Measurements from ENCODE around the gene ZNF320. TPM values are rescaled to one million over a fixed set of nuclear protein-coding genes. Genes with fewer than 3 reads are reported as not detected.

The ZNF320 gene
- polyA plus RNA-seq, 1 of the 3 experiments (the other 2 are of a cell fraction), result 6.9 TPM

DNA sequence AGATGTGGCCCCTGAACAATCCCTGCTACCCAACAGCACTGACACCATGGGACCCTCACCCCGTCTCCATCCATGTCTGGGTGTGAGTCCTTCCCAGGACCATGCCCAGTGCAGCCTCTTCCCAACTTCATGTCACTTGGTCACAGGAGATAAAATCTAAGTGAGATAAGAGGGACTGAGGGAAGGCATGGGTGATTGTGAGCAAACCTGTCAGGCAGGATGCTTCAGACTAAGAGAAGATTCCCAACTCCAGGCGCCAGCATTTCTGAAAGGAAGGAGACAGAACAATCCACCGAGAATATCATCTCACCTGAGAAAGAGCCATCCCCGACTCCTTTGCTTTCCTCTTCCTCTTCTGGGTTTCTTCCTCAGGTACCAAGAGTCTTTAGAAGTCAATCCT, 7.5 kb downstream of the ZNF320 start:
- no peaks in the 10 kb centered on the region for H3F3A ChIP-seq (replicated peaks; ENCODE audit: insufficient read depth)
- TF ChIP-seq SMC3 (IDR thresholded peaks at IDR 0.05; ENCODE audit: low read depth, low read length), result no peak
- no peak for TF ChIP-seq EZH2phosphoT487 (IDR thresholded peaks at IDR 0.05; ENCODE audit: borderline replicate concordance, low read depth)
- TF ChIP-seq JUND (IDR thresholded peaks at IDR 0.05), result no peak
- no peak for TF ChIP-seq GATA2 (CRISPR knock-in tag; IDR thresholded peaks at IDR 0.05)
- TF ChIP-seq USF1 (IDR thresholded peaks at IDR 0.05; ENCODE audit: borderline replicate concordance, low read depth), result no peak
- TF ChIP-seq, protein P1, sequence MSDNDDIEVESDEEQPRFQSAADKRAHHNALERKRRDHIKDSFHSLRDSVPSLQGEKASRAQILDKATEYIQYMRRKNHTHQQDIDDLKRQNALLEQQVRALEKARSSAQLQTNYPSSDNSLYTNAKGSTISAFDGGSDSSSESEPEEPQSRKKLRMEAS (IDR thresholded peaks at IDR 0.05; ENCODE audit: low read depth), result no peak
- TF ChIP-seq, protein P2, sequence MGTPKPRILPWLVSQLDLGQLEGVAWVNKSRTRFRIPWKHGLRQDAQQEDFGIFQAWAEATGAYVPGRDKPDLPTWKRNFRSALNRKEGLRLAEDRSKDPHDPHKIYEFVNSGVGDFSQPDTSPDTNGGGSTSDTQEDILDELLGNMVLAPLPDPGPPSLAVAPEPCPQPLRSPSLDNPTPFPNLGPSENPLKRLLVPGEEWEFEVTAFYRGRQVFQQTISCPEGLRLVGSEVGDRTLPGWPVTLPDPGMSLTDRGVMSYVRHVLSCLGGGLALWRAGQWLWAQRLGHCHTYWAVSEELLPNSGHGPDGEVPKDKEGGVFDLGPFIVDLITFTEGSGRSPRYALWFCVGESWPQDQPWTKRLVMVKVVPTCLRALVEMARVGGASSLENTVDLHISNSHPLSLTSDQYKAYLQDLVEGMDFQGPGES (IDR thresholded peaks at IDR 0.05; ENCODE audit: low read depth, low read length), result no peak
- no peak for TF ChIP-seq CHD2 (IDR thresholded peaks at IDR 0.05; ENCODE audit: low read length, partially characterized antibody)
- no peak for TF ChIP-seq EP300 (IDR thresholded peaks at IDR 0.05; ENCODE audit: borderline replicate concordance in 1 of 2, low read depth in 1 of 2, low read length in 1 of 2)
- peaks cover 18% of the 10 kb centered on the region for H3K79me2 ChIP-seq (ENCODE audit: insufficient read depth)
- POLR2A ChIA-PET, result no interaction called here
- no peak overlapping the region for H2AFZ ChIP-seq (ENCODE audit: low read depth)
- no peaks in the 10 kb centered on the region for H4K20me1 ChIP-seq (ENCODE audit: insufficient read depth)
- no peaks in the 10 kb centered on the region for H3K4me1 ChIP-seq (ENCODE audit: control insufficient read depth in 1 of 2, insufficient read depth in 2 of 2, low read depth in 1 of 2, low read length in 1 of 2)
- CTCF ChIA-PET, result no interaction called here
- no peaks in the 10 kb centered on the region for H3K27me3 ChIP-seq (ENCODE audit: insufficient read depth)
- H3K4me2 ChIP-seq, result no peak overlapping the region
- no peak for DNase-seq
- H3K4me3 ChIP-seq (ENCODE audit: low read depth in 2 of 2, low read length in 1 of 2), result no peak overlapping the region
- H3K27ac ChIP-seq (ENCODE audit: low read depth in 2 of 2, low read length in 1 of 2), result no peak overlapping the region
- no peaks in the 10 kb centered on the region for H3K9me3 ChIP-seq
- H3K9ac ChIP-seq, result no peak overlapping the region
- H3K36me3 ChIP-seq (replicated peaks in 1 of 2; ENCODE audit: control insufficient read depth in 1 of 2, insufficient read depth in 2 of 2, low read length in 1 of 2), result peaks cover 13 to 58% of the 10 kb centered on the region in 2 experiments
- no peaks in the 10 kb centered on the region for H3K9me2 ChIP-seq
- WGBS (ENCODE audit: low lambda C conversion rate), result 82% methylated on average over 4 of the region's 4 CpGs

GRCh38 chr19:52889076-52889475, 8.4 kb downstream of the ZNF320 start:
- Histone ChIP-seq H4K20me1 (ENCODE audit: insufficient read depth) (no peaks in the 10 kb centered on the region), H3K4me3 (ENCODE audit: low read depth in 2 of 2, low read length in 1 of 2) (no peak overlapping the region), H3K4me2 (no peak overlapping the region), H3K9ac (no peak overlapping the region), H3K9me3 (no peaks in the 10 kb centered on the region), H3F3A (replicated peaks; ENCODE audit: insufficient read depth) (no peaks in the 10 kb centered on the region), H3K27ac (ENCODE audit: low read depth in 2 of 2, low read length in 1 of 2) (no peak overlapping the region), H3K79me2 (ENCODE audit: insufficient read depth) (peaks cover 9% of the 10 kb centered on the region; the same call in 1 of the 2 replicates), H3K9me2 (no peaks in the 10 kb centered on the region), H3K27me3 (ENCODE audit: insufficient read depth) (no peaks in the 10 kb centered on the region), H2AFZ (ENCODE audit: low read depth) (no peak overlapping the region), H3K36me3 (replicated peaks in 1 of 2; ENCODE audit: control insufficient read depth in 1 of 2, insufficient read depth in 2 of 2, low read length in 1 of 2) (peaks cover 17 to 58% of the 10 kb centered on the region in 2 experiments), H3K4me1 (ENCODE audit: control insufficient read depth in 1 of 2, insufficient read depth in 2 of 2, low read depth in 1 of 2, low read length in 1 of 2) (no peaks in the 10 kb centered on the region)
- DNase-seq, result no peak
- ChIA-PET POLR2A (no interaction called here), CTCF (no interaction called here)
- WGBS (ENCODE audit: low lambda C conversion rate), result 64% methylated on average over 7 of the region's 7 CpGs
- TF ChIP-seq, protein P3, sequence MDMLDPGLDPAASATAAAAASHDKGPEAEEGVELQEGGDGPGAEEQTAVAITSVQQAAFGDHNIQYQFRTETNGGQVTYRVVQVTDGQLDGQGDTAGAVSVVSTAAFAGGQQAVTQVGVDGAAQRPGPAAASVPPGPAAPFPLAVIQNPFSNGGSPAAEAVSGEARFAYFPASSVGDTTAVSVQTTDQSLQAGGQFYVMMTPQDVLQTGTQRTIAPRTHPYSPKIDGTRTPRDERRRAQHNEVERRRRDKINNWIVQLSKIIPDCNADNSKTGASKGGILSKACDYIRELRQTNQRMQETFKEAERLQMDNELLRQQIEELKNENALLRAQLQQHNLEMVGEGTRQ (IDR thresholded peaks at IDR 0.05; ENCODE audit: borderline replicate concordance, low read depth, low read length), result no peak
- no peak for TF ChIP-seq CTCF (IDR thresholded peaks at IDR 0.05)
- TF ChIP-seq USF1 (IDR thresholded peaks at IDR 0.05; ENCODE audit: borderline replicate concordance, low read depth), result no peak

Measured in SK-N-SH (cell line).